Heart left ventricle (tissue), 16 donors: ENCODE results near the gene EGLN1. TPM values are rescaled to one million over a fixed set of nuclear protein-coding genes. Genes with fewer than 3 reads are reported as not detected.

Source experiments
- ATAC-seq, 4 donors: fragments of 200-7000 bp; cut with Tn5 transposase; one replicate each; pipeline ENCODE4 v1.9.1; 2020 to 2022; ENCODE audit warnings: moderate library complexity in 4 of 4, mild to moderate bottlenecking in 3 of 4, moderate number of reproducible peaks in 1 of 4
- DNase-seq, 5 donors: peaks; one replicate each; pipeline ENCODE4 v3.0.0-alpha.2; 2020
- H3K27ac ChIP-seq, 12 donors: fragments of 200-600 bp; sonication (generic) in 4 of 12; one replicate each; pipeline versions ENCODE4 v1.5.0 to v1.8.0; 2016 to 2022; ENCODE audit warnings: mild to moderate bottlenecking in 2 of 12
- H3K27me3 ChIP-seq, 9 donors: fragments of 200-600 bp; sonication (generic) in 2 of 9; one replicate each; pipeline versions ENCODE4 v1.5.1 to v1.8.0; 2016 to 2022; ENCODE audit warnings: mild to moderate bottlenecking in 3 of 9
- H3K36me3 ChIP-seq, 9 donors: fragments of 200-600 bp; sonication (generic) in 2 of 9; one replicate each; pipeline versions ENCODE4 v1.5.0 to v1.8.0; 2018 to 2022; ENCODE audit warnings: mild to moderate bottlenecking in 2 of 9
- H3K4me1 ChIP-seq, 12 donors: fragments of 200-600 bp; sonication (generic) in 4 of 12; one replicate each; pipeline versions ENCODE4 v1.5.0 to v1.8.0; 2016 to 2022; ENCODE audit warnings: mild to moderate bottlenecking in 3 of 12
- H3K4me3 ChIP-seq, 12 donors: fragments of 200-600 bp; sonication (generic) in 4 of 12; one replicate each; pipeline versions ENCODE4 v1.5.0 to v1.8.0; 2017 to 2022; ENCODE audit warnings: mild to moderate bottlenecking in 9 of 12, moderate library complexity in 4 of 12
- H3K9me3 ChIP-seq, 12 donors: fragments of 200-600 bp; sonication (generic) in 4 of 12; one replicate each; pipeline versions ENCODE4 v1.5.0 to v1.8.0; 2016 to 2022; ENCODE audit warnings: mild to moderate bottlenecking in 1 of 12
- POLR2A ChIP-seq, 2 donors: fragments of 450-650 bp; IDR thresholded peaks; one replicate each; pipeline ENCODE4 v1.6.1; 2017; ENCODE audit warnings: antibody characterized with exemption in 2 of 2, mild to moderate bottlenecking in 2 of 2, moderate library complexity in 2 of 2
- WGBS, 4 donors: extraction: QIAGEN DNeasy Blood & Tissue Kit in 2 of 4; methylation state at CpG; one replicate each; pipeline versions ENCODE4 v1.1.5 to v1.1.7; 2013 to 2018; 5-methylcytosine and 5-hydroxymethylcytosine counted together
- intact Hi-C, 10 donors: fragments of 100-400 bp; cut with DNase I; formaldehyde crosslinking; loops; one replicate each; pipeline versions ENCODE4 v1.11.1 to v1.14.2; 2022
- polyA plus RNA-seq, 2 donors: library from polyadenylated mRNA; stranded (reverse); fragments of 200-250 nt; gene quantifications; one replicate each; pipeline ENCODE4 v1.2.3, GENCODE V29; 2013
- total RNA-seq, 9 donors: library from RNA; depleted of rRNA in 2 of 9; stranded (reverse); fragments of >200 nt in 2 of 9; fragmentation: NEBNext Ultra II Directional in 3 of 9; extraction: Animal tissue kit (Norgen Biotek cat#: 25700) in 3 of 9; gene quantifications; one replicate each; pipeline versions ENCODE4 v1.1.0 to v1.2.4, GENCODE V29; 2016 to 2023
- TF ChIP-seq, protein P1 (sequence below), 12 donors: fragments of 200-600 bp; sonication (generic) in 4 of 12; IDR thresholded peaks; one replicate each; pipeline versions ENCODE4 v1.5.0 to v1.8.0; 2018 to 2022; ENCODE audit warnings: antibody characterized with exemption in 12 of 12, mild to moderate bottlenecking in 5 of 12
- donor health status: ischemic (EF 13 %, LVEDD 7.1; RV severe dilation, severe dysfunction).
- donor health status: healthy with polysubstance abuse.
- donor health status: DM: no; HTN: yes; CAD: no.
- donor health status: DM: no; HTN: no; CAD: no.
- donor health status: ischemic (EF 25% LVEDD 6.9; RV normal size, moderate dysfunction).
- donor health status: ischemic (EF 25% LVEDD 5.7; RV mildly dilated, moderate dysfunction).
- donor health status: healthy.
- donor health status: DM: yes; HTN: yes; CAD: no.
- donor health status: ischemic (EF 35%, LVEDD 5.7; RV mildly dilated, moderate dysfunction).
- donor health status: nonischemic (EF 11% LVEDD 7.7; RV severe dilation, severe dysfunction).
- donor health status: DM: yes; HTN: yes; CAD: no.
- donor health status: PGD.
- donor health status: ischemic (EF 29% LVEDD 5.4; RV normal size, mild dysfunction).
- donor health status: nonischemic (EF 23%, LVEDD 6.1; RV moderate dilation, normal function).

EGLN1 gene
- total and polyA plus RNA-seq, 11 donors: 20.8 to 122 (median 70.0) TPM

- 31 to 64% (median 50%) methylated on average over 2 of the region's 2 CpGs for WGBS, 4 donors
- H3K27ac ChIP-seq: no peak overlapping the region
- TF ChIP-seq POLR2A (IDR thresholded peaks at IDR 0.05): no peak
- TF ChIP-seq, protein P1, sequence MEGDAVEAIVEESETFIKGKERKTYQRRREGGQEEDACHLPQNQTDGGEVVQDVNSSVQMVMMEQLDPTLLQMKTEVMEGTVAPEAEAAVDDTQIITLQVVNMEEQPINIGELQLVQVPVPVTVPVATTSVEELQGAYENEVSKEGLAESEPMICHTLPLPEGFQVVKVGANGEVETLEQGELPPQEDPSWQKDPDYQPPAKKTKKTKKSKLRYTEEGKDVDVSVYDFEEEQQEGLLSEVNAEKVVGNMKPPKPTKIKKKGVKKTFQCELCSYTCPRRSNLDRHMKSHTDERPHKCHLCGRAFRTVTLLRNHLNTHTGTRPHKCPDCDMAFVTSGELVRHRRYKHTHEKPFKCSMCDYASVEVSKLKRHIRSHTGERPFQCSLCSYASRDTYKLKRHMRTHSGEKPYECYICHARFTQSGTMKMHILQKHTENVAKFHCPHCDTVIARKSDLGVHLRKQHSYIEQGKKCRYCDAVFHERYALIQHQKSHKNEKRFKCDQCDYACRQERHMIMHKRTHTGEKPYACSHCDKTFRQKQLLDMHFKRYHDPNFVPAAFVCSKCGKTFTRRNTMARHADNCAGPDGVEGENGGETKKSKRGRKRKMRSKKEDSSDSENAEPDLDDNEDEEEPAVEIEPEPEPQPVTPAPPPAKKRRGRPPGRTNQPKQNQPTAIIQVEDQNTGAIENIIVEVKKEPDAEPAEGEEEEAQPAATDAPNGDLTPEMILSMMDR (IDR thresholded peaks at IDR 0.05): no peak
- H3K4me3 ChIP-seq: no peak overlapping the region
- ATAC-seq: no peak
- peaks cover 5 to 96% (median 62%) of the 10 kb centered on the region in 12 donors for H3K4me1 ChIP-seq
- no peak for DNase-seq
- intact Hi-C loops: loop anchor here in 4 of 10 donors (5.0 kb wide), 1 partner anchor 36 kb away; no protein-coding TSS in a partner anchor
- H3K9me3 ChIP-seq: no peaks in the 10 kb centered on the region
- no peaks in the 10 kb centered on the region for H3K27me3 ChIP-seq
- H3K36me3 ChIP-seq: no peaks in the 10 kb centered on the region
Observed at GRCh38 chr1:231381729-231382128, 40.4 kb downstream of the EGLN1 start.

- Histone ChIP-seq H3K9me3 (no peaks in the 10 kb centered on the region), H3K27me3 (no peaks in the 10 kb centered on the region), H3K36me3 (peaks cover 0 to 11% (median 0%) of the 10 kb centered on the region in 9 donors), H3K4me1 (peaks cover 3 to 62% (median 46%) of the 10 kb centered on the region in 12 donors), H3K27ac (peak overlapping the region in 3 of 12 donors; percentile 5 to 22 (median 8)), H3K4me3 (no peak overlapping the region)
- intact Hi-C loops: loop anchor here in 3 of 10 donors (5.0 kb wide), 2 partner anchors 40 to 45 kb away; partner anchors contain the start of gene EGLN1 (in 1 of the 3)
- no peak for DNase-seq
- peak in 2 of 4 donors; percentile 45 to 58 for ATAC-seq
- TF ChIP-seq POLR2A (IDR thresholded peaks at IDR 0.05): no peak
- TF ChIP-seq, protein P1 (IDR thresholded peaks at IDR 0.05): no peak
- WGBS, 4 donors: 60 to 68% (median 63%) methylated on average over 5 of the region's 5 CpGs
Observed at GRCh38 chr1:231376875-231377549, 45.1 kb downstream of the EGLN1 start.

DNA sequence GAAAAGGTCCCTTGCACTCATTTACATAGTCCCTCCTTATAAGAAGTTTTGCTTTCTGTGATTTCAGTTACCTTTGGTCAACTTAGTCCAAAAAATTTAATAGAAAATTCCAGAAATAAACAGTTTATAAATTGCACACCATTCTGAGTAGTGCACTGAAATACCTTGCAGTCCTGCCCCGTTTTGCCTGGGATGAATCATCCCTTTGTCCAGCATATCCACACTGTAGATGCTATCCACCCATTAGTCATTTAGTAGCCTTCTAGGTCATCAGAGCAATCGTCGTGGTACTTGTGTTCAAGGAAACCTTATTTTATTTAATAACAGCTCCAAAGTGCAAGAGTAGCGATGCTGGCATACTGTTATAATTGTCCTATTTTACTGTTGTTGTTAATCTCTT, 46.0 kb downstream of the EGLN1 start:
- TF ChIP-seq POLR2A (IDR thresholded peaks at IDR 0.05): no peak
- TF ChIP-seq, protein P1 (IDR thresholded peaks at IDR 0.05): no peak
- Histone ChIP-seq H3K4me1 (peaks cover 3 to 53% (median 39%) of the 10 kb centered on the region in 12 donors), H3K9me3 (no peaks in the 10 kb centered on the region), H3K36me3 (peaks cover 0 to 18% (median 0%) of the 10 kb centered on the region in 9 donors), H3K27me3 (no peaks in the 10 kb centered on the region), H3K4me3 (no peak overlapping the region), H3K27ac (peak overlapping the region in 1 of 12 donors; percentile 8)
- WGBS, 4 donors: 62 to 69% (median 67%) methylated on average over 4 of the region's 4 CpGs
- no peak for DNase-seq
- intact Hi-C loops: loop anchor here in 3 of 10 donors (5.0 kb wide), 2 partner anchors 41 to 46 kb away; partner anchors contain the start of gene EGLN1 (in 1 of the 3)
- peak in 2 of 4 donors; percentile 47 to 52 for ATAC-seq

DNA sequence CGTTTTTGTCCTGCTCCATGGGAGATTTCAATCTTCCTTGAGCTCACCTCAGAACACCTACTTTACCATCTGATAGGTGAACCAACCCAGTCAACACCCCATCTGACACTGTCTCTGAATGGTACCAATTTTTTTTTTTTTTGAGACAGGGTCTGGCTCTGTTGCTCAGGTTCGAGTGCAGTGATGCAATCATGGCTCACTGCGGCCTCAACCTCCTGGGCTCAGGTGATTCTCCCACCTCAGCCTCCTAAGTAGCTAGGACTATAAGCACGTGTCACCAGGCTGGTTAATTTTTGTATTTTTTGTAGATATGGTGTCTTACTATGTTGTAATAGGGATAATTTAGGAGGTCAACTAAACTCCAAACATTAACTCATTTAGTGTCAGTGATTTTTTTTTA, 47.7 kb downstream of the EGLN1 start:
- 81 to 86% (median 84%) methylated on average over 4 of the region's 4 CpGs for whole genome bisulfite sequencing, 4 donors
- intact Hi-C loops: no loop called here
- H3K4me3 ChIP-seq: no peak overlapping the region
- no peaks in the 10 kb centered on the region for H3K27me3 ChIP-seq
- peaks cover 0 to 32% (median 14%) of the 10 kb centered on the region in 9 donors for H3K36me3 ChIP-seq
- DNase-seq: no peak
- H3K9me3 ChIP-seq: no peaks in the 10 kb centered on the region
- no peak overlapping the region for H3K27ac ChIP-seq
- H3K4me1 ChIP-seq: peaks cover 3 to 46% (median 32%) of the 10 kb centered on the region in 12 donors
- no peak for TF ChIP-seq POLR2A (IDR thresholded peaks at IDR 0.05)
- no peak for ATAC-seq
